Fibroblast of skin of left biceps (primary cell): ENCODE measurements around the gene FNDC3B.
A peak's percentile ranks its signal among the peaks of the same experiment; 100 is the strongest.

Source experiments
- DNase-seq, 2 experiments: peaks; one replicate each; pipeline ENCODE4 v3.0.0-alpha.2; 2013; ENCODE audit warnings: low read depth in 2 of 2

Gene FNDC3B

DNA sequence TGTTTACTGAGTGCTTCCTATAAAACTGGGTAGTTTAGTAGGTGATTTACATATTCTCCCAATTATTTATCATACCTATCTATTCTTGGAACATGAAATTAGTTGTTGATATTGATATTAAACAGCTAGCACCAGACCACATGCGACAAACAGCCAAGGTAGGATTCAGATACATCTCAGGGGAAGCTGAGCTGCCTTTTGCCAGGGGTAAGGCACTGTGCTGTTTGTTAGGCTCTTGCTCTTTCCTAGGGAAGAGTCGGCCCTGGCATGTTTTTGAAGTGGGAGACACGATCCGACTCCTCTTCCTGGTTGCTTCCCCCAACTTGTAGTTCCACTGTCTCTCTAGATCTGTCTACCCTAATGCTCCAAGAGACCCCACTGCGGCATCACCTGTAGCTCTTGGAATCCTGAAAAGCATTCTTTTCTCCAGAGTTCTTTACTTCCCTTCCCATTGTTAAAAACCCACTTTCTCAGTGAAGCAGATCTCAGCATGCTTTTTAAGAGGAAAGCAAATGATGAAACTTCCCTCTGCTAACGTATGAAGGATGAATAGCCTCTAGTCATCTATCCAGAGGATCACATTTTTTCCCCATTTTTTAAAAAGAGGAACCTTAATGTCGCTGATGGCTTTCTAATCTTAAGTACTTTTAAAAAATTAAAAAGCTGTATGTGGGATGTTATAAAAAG is 270.5 kb downstream of the FNDC3B start:
- no peak for DNase-seq

DNA sequence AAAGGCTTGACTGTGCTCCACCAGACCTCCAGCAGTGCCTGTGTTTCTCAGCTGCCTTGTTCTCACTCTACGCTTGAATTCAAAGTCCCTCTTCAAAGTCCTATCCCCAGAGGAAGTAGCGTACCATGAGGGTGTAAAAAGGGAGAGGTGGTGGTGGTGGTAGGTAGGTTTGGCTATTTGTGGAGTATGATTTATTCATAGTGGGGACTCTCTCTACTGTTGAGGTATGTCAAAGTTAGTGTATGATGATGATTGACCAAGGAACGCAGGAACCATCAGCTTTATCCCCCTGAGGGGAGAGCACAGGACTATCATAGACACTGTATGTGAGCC is 271.0 kb downstream of the FNDC3B start:
- no peak for DNase-seq

DNA sequence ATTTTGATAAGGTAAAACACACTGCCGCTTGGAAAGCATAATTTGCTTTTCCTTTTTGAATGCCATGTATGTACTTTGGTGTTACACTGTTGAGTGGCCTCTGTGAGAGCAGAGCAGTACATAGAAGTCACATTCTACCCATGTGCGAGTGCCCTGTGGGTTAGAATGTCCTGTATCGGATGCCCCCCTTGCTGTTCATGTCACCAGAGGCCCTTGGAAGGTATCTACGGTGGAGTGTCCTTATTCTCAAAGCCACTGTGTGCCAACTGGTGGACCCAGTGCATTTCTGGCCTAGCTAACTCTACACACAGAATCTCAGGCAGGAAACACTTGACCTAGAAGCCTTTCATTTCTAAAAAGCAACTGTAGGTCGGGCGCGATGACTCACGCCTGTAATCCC is 271.8 kb downstream of the FNDC3B start:
- no peak for DNase-seq

DNA sequence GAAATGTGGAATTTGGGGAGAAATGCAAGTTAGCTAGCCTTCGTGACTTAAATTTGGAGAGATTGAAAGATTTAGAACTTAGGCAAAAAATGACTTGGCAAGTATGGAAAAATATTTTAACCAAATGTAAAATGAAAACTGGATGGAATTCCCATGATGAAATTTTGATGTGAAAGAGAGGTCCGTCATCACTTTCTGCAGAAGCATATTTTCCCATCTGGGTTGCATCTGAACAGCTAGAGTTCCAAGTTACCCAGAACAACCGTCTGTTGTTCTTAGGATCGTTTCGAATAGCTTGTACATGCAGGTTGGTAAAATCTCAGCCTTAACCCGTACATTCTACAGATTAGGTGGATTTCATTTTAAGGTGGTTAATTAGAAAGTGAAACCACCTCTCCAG is 272.6 kb downstream of the FNDC3B start:
- peak; percentile 54 to 57 for DNase-seq

DNA sequence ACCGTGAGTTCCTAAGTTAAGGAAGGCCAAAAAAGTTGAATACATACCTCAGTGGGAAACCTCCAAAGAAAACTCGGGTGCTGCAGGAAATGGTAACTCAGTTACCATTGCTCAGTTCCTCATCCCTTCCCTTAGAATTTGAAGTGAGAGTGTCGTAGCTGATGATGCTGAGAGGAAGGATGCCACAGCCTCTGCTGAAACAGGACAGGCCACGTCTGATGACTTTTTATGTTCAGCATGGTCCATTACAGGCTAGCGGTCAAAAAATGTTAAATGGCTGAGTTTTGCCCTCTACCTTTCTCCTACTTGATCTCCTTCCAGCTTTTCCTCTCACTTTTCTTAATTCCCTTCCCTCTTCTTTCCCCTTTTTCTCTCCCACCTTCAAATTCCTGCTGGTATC is 273.3 kb downstream of the FNDC3B start:
- no peak for DNase-seq

DNA sequence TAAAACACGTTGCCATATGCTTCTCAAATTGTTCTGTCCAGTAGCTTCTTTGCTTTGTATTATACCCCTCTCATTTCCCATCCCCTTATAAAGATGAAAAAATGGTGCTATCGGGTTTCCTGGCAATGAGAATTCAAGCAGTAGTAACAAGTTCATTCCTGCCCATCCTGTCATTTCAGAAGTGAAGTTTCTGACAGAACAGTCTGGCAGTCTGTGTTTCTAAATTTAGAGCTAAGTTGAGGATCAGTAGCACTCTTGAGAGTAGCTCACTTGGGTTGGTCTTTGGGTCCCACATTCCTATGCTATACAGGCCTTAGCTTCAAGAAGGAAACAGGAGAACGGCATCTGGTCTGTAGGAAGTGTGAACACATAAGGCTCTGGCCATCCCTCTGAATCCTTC is 274.3 kb downstream of the FNDC3B start:
- no peak for DNase-seq

DNA sequence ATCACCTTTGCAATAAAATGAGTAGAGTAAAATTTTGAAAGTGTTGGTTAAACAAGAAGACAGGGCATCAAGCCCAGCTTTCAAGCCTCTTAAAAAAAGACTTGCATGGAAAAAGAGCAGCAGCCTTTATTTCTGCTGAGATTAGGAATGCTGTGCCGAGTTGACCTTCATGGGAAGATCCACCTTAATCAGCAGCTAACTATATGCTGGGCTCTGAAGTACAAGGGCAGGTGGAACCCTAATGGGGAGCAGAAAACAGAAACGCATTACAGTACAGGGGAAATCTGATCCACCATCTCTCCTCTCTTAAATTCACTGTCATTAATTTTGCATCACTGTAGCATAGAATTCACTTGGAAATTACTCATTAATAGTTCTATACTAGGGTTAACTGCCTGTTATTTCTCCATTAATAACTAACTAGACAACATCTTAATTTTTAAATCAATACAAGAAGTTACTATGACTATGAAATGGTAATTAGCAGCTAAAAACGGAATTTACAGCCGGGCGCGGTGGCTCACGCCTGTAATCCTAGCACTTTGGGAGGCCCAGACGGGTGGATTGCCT is 275.3 kb downstream of the FNDC3B start:
- no peak for DNase-seq

DNA sequence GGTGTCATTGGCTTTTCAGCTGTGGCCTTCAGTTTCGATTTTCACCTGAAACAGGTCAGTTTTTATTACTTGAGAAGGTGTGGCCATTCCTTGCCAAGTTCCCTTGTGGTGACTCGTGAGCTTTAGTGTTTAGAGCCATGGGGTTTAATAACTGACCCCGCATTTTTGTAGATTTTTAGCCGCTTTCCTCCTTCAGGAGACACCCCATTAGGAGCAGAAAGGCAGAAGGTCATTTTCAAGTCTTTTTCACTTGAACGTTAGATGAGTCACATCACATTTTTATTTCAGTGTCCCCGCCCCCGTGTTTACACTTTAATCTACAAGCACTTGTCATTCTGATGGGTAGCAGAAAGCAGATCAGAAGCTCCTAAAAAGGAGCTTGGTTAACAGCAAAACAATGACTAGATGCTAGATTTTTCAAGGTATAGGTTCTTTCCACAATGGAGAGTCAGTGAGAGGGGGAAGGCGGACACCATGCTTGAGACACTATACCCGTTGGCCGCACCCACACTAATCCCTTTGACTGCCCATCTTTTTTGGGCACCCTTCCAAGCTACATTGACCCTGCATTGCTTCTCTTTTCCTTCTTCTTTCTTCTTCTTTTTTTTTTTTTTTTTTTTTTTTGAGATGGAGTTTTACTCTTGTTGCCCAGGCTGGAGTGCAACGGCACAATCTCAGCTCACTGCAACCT is 276.2 kb downstream of the FNDC3B start:
- no peak for DNase-seq

DNA sequence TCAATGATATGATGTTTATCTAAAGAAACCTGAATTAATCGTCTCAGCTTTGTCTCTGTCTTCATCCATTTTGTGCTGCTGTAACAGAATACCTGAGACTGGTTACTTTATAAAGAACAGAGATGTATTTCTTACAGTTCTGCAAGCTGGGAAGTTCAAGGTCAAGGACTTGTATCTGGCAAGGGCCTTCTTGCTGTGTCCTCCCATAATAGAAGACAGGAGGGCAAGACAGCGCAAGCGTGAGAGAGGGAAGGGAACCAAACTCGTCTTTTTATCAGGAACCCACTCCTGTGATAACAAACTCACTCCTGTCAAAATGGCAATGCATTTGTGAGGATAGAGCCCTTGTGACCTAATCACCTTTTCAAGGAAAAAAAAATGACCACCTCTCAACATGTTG is 277.4 kb downstream of the FNDC3B start:
- DNase-seq = no peak

DNA sequence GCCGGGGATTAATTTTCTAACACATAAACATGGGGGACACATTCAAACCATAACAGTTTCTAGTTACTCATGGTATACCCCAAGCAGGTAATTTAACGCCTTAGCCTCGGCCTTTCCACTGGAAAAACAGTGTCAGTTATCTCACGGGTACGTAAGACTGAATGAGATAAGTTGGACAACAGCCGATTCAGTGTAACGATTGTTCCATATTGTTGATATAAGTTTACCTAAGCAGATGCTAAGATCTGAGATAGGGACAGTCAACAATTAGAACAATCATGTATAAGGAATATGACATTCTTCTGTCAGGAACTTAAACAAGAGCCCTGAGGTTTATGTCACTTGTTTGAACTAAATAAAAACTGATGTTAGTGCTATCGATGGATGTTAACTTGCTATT is 278.1 kb downstream of the FNDC3B start:
- DNase-seq = no peak

DNA sequence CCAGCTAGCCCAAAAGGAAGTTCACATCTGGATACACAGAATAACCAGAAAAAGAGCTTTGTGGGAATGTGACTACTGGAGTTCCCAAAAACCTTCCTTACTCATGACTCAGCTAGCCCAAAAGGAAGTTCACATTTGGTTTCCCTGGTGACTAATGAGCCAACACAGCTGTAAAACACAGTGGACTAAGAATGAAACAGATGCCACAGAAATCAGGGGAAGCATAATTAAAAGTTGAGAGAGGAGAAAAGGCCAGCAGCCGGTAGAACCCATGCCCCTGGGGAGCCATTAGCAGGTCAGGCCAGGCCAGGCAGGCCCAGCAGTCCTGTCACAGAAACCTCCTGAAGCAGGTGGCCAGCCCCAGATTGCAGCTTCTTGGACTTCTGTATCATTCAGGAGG is 278.6 kb downstream of the FNDC3B start:
- DNase-seq = peak; percentile 78 to 80

DNA sequence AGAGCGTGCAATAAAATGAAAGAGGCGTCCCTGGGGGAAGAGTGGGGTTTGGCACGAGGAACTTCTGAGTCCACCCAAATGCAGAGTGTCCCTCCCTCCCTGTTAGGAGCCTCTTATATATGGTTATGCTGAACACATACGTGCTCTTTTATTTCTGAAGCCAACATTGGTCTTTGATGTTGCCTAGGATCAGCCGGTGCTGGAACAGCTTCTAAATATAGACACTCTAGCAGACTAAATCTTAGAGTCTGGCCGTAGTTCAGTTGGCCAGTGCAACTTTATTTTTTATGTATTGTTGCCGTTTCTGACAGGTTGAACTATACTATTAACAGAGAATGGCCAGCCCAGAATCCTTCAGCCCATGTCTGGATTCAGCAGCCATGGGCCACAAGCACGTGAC is 280.2 kb downstream of the FNDC3B start:
- no peak for DNase-seq

DNA sequence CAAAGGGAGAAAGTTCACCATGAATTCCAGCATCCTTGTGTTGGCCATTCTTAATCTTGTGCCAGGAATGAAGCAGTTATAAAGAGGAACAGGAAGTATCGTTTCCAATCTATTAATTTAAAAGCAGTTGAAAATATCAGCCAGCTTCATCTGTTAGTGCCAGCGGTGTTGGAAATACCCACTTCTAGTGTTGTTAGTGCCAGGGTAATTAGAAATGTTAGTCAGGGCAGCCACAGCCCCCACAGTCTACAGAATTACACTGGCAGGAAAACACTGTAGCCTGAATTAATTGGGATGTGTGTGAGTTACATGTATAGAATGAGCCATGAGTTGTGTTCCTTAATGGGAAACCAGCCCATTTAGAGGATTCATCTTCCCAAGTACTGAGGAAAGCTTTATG is 281.1 kb downstream of the FNDC3B start:
- DNase-seq = no peak

DNA sequence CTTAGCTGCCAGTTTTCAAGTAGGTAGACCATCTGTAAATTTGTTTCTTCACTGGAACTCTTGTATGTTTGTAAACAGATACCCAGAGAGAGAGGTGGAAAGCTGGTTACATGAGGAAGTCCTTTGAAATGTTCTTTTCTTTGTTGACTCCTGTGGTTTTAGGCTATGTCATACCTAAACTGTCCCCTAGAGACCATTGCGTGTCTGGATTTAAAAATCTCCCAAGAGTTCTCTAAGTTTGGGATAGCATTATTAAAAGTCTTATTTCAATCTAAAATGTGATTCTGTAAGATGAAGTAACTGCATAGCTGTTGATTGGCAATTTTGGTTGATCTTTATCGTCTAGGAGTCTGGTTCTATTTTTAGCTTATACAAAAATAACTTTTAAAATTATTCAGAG is 281.7 kb downstream of the FNDC3B start:
- no peak for DNase-seq

DNA sequence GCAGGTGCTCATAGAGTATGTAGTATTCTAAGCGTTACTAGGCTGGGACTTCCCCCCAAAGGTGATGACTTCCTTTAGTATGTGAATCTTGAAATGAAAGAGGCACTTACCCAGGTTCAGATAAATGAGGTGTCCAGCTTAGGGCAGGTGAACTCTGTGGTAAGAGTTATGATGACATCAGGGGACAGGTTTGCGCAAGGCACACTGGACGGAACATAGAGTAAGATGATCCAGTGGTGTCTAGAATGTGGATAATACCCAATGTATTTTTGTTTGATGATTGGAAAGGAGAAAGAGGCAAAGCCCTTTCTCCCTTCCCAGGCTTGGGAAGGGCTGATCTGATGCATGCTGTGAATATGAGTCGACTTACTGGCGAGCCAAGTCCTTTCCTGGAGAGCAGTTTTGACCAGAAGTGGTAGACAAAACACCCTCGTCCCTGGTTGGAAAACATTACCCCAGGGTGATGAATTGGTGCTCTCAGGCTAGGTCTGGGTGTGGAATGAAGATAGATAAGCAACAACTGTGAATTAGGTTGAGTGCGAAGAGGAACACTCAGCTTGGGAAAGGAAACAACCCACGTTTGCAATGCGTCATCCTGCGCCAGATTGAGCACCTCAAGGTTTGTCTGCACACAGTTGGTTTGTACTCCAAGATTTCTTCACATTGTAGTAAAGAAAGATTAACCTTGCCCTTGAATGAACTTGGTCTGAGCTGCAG is 284.7 kb downstream of the FNDC3B start:
- no peak for DNase-seq

DNA sequence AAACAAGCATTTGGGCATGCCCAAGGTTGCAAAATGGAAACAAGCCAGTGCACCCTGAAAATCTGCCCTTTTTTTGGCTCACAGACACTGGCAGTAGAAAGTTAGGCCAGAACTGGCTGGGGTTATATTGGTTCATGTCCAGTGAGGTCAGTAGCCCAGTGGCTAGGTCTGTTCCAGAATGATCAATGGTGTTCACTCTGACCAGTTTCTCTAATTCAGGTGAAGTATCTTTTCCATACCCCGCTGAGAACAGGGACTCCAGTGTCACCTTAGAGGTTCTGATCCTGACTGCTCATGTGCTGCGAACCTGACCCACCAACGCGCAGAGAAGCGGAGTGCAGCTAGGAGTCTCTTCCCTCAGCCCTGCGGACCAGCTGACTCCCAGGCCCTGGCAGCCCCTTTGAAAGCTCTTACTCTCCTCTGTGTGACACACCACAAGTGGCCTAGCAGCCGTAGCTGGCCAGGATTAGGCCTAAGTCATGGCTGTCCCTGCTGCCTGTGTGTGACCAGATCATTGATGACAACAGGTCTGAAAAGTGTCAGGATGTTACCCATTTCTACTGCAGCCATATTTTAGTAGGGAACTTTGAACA is 285.3 kb downstream of the FNDC3B start:
- no peak for DNase-seq

DNA sequence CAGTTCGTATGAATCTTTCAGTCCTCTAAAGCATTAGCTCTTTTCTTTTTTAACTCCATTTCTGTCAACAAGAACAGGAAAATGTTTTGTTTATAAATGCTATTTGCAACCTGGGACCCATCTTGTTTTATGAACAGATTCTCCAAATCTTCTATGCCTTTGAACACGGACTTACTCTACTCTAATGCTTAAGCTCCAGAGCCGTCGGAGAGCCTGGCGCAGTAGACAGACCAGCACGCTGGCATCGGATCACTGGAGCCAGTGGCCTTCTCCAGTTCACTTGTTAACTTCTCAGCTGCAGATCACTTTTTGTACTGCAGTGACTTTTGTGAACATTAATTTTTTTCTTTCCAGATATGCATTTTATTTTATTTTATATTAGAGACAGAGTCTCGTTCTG is 286.1 kb downstream of the FNDC3B start:
- no peak for DNase-seq

DNA sequence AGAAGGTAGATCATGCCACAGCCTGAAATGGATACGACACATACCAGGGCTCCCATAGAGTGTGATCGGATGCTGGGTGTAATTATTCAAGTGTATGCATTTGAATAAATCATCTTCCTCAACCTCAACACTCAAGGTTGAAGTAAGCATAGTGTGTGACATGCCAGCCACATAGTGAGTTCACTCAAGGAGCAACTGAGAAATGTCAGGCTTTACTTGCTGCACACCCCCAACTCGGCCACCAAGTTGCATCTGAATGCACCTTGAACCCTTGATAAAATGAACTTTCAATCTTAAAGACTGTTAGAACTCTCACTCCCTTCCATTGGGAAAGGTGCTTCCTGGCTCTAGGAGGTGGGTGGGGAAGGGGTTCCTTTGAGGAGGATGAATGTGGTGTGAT is 287.6 kb downstream of the FNDC3B start:
- no peak for DNase-seq

DNA sequence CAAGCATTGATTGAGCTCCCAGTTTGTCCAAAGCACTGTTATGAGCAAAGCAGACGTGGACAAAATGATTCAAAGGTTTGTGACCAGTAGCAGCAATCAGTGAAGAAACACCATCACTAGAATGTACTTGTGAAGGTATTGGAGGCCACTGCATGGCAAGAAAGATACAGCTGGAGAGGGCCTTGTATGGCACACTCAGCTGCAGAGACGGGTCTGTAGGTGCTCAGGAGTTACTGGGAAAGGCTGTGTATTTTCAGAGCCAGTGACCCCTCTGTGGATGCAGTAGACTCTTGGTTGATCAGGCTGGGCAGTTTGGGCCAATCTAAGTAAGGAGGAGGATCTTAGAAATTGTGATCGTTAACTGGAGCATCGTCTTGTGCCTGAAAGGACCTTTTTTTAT is 288.9 kb downstream of the FNDC3B start:
- DNase-seq = no peak

DNA sequence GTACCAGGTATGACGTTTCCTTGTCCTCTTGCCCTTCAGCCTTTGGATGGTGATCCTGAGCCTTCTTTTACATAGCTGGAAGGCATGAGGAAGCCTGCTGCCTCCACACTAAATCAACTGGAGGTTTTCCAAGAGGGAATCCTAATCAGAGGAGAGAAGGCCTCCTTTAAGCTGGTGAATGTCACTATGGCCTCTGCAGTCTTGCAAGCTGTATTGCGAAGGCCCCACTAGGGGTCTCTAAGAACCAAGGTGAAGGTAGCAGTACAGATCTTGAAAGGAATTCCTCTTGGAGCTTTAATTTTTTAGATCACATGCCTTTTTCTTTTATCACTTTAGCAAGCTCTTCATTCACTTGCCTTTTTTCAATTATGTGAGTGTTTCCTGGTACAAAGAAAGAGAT is 289.7 kb downstream of the FNDC3B start:
- no peak for DNase-seq

DNA sequence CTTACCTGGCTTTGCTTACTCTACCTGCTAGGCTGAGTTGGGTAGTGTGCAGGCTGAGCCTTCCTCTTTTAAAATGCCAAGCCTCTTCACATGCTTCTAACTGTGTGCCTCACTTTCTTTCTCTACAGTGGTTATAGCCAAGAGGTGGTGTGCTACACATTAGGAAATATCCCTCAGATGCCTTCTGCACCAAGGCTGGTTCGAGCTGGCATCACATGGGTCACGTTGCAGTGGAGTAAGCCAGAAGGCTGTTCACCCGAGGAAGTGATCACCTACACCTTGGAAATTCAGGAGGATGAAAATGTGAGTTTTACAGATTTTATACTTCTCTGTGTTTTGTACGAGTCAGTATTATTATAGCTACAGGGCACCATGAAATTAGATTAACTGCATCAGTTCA is 291.0 kb downstream of the FNDC3B start:
- no peak for DNase-seq

DNA sequence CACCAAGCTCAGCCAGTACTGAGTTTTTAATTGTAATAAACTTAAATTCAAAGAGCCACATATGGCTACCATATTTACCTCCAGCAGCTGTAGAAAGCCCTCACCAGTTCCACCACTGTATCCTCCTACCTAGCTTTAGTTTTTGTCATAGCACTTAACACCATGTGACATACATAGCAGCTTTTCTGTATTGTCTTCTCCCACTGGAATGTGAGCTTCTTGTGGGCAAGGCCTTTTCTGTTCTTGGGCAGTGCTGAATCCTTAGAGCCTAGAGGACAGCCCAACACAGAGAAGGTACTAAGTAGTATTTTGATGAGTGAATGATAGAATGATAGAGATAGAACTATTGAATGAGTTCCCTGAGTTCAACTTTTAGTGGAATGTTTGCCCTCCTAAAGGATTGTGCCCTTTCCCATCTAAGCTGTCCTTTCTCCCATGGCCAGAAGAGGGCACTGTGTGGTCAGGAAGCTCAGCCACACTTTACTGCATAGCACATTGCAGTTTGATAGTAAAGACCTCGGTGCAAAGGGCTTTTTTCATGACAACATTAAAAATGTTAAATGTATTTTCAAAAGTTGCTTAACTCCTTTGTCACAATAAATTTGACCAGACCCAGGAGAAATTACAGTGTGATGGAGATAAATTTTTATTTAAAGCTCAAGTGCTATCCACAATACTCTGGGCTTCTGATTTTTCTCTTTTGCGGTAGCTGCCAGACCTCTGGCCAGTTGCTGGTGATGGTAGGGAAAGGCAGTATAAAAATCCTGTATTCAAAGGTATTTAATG is 293.1 kb downstream of the FNDC3B start:
- no peak for DNase-seq
